HG03432 (cell line): ENCODE results near the gene SUCNR1.
"Not testable (repeated sequence)": the region's sequence is repeated elsewhere in the genome, so short reads cannot be mapped to it uniquely, and the experiment has no call there.

Experiments
- ATAC-seq: cut with Tn5 transposase; IDR thresholded peaks from one replicate; pipeline ENCODE4 v1.9.1; 2021; ENCODE audit warnings: mild to moderate bottlenecking, moderate library complexity; ENCODE audit not compliant: unreplicated experiment

The SUCNR1 gene

DNA sequence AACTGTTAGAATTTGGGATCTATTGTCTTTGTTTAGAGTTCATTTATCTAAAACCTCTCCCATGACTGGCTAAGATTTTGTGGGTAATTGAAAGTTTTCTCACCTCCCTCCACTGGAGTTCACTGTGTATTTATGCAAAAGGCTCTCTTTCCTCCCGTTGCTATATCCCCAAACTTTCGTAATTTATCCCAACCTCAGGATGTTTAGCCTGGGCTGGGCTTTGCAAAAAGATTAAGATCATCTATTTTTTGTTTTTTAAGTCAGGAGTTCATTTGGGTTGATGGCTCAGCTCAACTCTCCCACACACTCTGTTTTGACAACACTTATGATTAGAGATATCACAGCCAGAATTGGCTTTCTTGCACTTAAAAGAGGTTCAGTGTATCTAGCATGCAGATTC is 27.0 kb downstream of the SUCNR1 start:
- no peak for ATAC-seq

DNA sequence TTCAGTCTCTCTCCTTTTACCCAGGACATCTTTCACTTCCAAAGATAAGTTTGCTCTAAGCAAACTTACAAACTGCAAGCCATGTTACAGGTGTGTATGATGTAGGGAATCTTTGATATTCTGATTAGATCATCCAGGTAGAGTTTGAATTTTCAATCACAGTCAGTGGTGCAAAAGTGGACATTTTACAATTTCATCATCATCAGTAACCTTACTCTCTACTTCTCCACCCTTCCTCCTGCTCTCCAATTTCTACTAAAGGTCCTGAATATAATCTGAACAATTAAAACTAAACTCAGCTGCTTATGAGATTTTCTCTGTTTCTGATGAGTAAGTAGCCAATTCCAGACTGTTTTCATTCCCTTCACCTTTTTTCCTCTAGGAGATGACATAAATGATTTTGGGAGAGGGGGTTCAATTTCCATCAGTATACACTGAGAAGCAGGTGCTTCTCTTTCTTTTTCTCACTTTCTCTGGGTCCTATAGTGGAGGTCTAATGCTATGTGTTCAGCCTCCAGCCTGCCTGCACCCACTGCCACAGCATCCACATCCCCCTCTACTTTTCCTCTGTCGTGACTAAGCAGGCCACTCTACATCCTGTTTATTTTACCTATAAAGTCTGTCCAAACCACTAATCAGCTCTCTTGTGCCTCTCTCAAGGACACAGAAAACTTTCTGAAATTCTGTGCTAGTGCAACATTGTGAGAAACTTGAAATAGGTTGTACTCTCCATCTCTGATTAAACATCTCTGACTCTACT is 27.6 kb downstream of the SUCNR1 start:
- ATAC-seq, result no peak

DNA sequence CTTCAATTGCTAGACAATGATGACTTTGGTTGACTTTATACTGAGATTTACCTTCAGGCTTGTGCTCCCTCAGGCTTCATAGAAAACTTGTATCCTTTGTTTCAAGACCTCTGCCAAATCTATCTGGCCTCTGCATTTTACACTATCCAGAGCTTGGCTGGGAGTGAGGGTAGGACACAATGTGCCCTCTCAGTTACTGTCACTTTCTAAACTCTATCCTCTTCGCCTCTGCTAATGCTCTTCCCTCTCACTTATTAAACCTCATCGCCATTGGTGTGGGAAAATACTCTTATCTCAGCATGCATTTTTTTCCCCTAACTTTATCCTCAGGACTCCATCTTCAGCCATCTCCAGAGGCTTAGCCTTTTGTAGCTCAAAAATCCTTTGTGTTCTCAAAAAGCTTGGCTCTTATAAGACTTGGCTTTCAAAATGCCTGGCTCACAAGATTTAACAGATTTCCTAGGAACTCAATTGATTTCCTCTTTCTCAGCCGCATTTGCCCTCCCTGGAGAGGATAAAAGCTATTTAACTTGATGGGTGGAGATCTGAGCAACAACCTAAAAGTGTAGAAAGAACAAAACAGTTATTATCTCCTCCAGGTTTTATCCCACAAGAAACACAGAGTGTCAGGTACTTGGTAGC is 28.3 kb downstream of the SUCNR1 start:
- no peak for ATAC-seq

DNA sequence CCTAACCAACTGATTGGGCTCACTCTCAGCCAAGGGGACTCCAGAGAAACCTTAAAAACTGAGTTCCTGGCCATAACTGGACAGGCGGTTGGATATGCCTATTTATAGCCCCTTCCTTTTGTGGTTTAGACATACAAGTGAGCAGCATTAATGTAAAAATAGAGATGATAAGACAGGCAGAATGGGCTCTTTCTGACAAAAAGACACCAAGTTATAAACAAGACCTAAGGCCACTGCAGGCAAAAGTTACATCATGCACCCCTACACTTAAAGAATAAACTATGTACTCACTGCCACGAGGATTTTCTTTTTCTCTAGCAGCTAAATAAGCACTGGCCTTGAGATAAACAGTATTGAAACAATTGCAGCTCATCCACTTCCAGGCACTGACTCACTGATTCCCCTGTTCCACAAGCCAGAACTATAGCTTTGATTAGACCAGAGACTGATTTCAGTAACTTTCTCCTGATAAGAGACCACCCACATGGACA is 30.1 kb downstream of the SUCNR1 start:
- ATAC-seq, result no peak

DNA sequence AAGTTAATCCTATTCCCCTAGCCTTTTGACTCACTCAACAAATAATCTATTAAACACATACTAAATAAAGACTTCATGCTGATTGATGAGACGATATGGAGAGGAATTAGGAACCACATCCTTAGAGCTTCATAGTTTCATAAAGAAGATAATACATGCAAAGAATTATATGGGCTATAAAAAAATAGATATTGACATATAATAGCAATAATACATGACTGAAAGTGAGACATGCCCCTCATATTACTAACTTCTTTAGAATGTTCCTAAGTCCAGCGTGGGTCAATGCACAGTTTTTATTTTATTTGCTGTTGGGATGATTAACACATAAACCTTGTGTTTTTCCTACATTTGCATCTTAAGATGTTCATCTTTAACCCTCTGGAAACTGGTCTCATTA is 32.2 kb downstream of the SUCNR1 start:
- no peak for ATAC-seq

DNA sequence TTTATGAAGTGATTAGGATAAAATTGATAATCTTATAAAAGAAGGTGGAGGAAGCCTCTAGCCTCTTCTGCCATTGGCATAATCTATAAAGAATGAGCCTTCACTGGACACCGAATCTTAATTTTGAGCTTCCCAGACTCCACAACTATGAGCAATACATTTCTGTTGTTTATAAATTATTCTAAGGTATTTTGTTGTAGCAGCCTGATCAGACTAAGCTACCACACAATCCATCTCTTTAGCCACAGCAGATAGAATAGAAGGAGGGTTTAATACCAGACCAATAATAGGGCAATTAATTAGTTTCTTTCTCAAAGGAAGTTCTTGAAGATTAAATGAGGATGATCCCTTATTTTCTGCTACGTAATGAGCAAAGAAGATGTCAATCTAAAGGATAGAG is 33.3 kb downstream of the SUCNR1 start:
- ATAC-seq, result no peak

DNA sequence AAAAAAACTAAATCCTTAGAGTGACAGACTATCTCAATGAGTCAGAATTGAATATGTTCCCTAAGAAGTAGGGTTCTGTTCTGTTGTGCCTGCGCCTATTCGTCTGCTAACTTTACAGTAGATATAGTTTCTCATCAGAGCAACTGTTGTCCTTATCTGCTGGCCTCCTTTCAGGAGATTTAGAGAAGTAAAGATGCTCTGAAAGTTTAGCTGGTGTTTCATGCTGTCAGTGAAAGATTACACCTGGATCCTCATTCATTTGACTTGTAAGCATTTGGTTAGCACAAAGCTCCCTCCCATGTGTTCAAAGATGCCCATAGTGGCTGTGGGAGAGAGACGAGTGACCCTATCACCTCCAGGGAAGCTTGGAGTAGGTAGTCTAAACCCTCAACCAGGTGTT is 35.0 kb downstream of the SUCNR1 start:
- ATAC-seq, result no peak

DNA sequence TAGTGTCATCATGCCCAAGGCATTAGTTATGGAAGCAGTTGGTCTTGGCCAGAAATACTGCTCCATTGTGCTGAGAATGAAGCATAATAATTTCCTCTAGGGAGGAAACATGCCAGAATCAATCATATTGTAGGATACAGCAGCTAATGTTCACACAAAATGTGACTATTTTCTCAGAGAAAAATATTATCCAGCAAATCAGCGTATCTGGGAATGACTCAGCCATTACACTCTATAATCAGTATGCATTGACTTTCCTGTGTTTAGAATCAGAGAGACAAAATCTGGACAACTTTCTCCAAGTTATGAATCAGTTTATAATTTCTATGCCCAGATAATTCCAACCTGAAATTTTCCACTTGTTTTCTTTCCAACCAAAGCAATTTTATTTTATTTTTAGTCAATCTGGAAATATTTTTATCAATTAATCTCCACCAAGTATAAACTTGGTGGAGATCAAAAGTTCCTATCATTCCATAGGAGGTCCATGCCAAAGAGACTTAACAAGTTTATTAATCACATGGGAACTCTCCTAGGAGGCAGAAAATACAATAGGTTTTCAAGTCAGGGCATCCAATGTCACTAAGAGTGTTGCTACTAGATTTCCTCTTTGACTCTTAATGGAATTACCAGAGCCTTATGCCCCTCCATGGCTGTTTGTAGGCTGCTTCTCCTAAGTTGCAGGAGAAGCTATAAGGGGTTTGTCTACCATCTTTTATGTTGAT is 36.4 kb downstream of the SUCNR1 start:
- ATAC-seq, result no peak

DNA sequence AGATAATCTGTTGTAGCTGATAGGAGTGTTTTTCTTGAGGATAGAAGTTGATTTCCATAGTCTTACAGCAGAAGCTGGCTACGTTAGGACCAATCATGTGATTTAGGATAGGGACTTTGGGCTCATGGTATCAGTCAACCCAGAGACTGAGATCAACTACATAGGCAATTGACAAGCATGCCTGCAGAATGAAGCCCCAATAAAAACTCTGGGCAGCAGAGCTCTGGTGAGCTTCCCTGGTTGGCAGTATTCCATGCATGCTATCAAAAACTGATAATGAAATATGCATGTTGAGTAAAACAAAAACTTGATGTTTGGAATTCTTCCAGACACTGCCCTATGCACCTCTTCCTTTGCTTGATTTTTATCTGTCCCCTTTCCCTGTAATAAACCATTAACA is 38.0 kb downstream of the SUCNR1 start:
- ATAC-seq, result no peak

DNA sequence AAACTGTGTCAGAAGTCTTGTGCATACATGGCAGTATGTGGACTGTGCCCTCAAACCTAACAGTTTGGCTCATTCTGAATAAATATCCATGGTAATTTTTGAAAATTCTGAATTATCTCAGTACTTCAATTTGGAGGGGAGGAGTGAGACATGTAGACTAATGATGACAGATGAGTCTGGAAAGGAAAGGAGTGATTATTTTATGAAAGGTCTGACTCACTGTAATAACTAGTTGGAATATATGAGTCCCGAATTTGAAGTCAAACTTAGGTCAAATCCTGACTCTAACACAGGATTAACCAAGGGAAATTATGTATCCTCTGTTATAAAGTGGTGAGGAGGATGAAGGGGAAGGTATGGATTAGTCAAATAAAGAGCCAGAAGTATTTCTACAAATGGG is 38.6 kb downstream of the SUCNR1 start:
- ATAC-seq, result no peak

DNA sequence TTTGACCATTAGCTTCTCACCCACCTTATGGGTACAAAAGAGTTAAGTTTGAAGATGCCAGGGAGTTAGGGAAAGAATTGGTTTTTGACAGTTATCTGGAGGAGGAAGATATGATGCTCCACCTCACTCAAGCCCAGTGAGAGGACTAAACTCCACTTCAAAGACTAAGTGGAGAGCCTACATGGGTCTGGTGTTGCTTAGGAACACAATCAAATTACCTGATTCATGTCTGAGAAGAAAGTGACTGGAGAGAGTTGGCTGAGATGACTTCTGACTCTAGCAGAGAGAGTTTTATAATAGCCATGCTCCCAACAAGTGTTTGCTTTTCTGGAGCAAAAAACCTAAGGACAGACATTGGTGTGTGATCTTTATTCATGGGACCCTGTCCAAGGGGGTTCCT is 43.3 kb downstream of the SUCNR1 start:
- ATAC-seq, result no peak

DNA sequence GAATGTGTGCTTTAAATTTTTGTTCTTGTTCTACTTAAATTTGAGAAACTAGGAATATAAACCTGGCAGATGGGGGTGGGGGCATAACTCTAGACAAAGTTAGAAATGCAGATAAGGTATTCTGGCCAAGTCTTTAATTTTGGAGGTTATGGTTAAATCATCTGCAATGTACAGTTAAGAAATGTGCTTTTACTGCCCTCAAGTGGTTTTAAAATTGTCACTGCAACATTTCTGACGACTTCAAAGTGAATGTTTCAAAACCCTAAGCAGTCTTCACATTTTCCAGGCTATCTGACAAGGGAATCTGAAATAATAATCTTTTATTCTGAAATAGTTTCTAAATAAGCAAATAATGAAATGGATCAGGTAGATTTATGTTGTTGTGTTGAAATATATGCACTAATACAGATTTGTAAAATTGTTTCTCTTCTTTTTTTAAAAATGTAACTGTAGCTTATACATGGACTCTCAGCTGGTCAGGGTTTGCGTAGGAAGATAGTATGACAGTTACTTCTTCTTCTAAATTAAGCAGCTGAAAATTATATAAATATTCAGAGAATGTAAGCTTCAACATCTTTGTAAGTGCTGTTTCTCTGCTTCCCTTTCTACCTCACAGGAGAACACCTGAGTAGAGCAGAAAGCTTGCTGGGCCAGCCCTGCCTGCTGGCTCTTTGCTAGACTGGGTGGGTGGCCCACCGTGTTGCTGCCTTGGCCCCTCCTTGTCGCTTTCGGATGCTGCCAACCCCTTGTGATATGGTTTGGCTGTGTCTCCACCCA is 45.0 kb downstream of the SUCNR1 start:
- ATAC-seq, result peak; percentile 81

DNA sequence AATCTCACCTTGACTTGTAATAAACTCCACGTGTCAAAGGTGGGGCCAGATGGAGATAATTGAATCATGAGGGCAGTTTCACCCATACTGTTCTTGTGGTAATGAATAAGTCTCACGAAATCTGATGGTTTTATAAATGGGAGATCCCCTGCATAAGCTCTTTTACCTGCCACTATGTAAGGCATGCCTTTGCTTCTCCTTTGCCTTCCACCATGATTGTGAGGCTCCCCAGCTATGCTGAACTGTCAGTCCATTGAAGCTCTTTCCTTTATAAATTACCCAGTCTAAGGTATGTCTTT is 45.5 kb downstream of the SUCNR1 start:
- ATAC-seq, result peak; percentile 12

DNA sequence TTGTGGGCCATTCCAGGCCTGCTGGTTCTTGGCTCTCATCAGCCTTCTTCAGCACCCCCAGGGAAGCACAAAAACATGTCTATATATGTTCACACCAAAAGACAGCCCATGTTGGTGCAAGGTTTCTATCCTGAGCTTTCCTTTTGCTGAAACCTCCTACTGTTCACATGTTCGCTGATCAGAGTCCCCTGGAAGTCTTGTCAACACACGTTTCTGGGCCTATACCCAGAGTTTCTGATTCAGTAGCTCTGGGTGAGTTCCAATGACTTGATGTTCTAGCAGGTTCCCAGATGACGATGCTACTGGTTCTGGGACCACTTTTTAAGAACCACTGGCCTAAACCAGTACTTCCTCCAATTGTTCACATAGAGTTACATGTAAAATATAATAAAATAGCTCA is 46.0 kb downstream of the SUCNR1 start:
- no peak for ATAC-seq

DNA sequence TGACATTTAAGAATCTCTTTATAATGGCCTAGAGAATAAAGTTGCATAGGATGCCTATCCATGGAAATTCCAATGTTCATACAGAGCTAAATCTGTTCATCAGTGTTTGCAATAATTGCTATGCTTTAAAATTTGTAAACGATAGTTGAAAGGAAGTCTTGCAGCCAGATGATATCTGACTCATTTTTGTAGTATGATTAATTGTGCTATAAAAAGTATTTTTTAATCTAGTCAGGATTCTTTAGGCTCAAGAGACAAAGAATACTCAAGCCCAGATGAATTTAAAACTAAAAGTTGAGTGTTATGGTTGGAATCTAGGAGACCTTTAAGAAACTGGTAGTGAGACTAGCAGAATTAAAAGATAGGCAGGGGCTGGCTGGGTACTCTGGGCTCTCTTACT is 50.5 kb downstream of the SUCNR1 start:
- ATAC-seq, result no peak

DNA sequence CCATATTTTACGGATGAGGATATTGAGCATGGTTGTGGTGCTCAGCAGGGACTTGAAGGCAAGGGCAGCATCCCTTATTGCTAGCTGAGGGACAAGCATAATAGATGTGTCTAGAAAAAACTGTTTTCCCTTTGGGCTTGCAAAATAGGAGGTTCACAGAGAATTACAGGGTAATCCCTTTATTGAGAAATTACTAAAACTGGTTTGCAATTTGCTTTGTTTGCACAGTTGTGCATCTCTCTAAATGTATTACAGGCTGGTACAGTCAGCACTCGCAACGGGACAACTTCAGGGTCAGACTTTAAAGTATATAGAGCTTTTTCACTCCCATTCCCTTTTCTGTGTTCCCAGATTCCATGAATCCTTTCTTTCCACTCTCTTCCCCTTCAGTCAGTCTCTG is 51.3 kb downstream of the SUCNR1 start:
- no peak for ATAC-seq

DNA sequence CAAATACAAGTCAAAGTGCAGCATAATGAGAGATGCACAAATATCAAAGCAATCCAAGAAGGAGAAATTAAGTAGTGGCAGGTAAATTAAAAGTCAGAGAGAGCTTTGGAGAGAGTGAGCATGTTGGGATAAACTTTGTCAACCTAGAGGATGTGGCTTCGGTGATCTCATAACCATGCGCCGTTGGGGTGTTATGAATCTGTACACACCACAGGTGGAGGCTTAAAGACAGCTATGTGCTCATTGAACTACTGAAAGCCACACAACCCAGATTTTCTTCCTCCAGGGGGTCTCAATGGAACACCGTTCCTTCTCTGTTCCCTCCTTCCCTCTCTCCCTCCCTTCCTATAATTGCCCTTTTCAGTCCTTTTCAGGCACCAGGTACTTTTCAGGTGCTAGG is 52.0 kb downstream of the SUCNR1 start:
- no peak for ATAC-seq

DNA sequence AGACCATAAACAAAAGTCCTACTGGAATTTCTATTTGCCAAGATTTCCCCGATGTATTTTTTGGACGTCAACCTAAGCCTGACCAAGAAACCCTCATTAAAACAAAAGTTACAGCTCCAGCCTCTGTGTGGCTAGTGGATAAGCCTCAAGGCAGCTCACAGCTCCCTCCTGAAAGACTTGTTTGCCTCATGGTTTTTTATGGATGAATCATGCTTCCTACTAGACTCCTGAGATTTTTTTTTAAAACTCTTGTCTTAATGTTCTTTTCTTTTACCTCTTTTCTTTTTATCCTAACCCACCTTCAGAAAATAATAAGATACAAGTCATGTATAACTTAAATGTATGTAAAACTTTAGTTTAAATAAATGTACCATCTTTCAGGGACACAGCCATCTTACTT is 52.4 kb downstream of the SUCNR1 start:
- ATAC-seq, result no peak

DNA sequence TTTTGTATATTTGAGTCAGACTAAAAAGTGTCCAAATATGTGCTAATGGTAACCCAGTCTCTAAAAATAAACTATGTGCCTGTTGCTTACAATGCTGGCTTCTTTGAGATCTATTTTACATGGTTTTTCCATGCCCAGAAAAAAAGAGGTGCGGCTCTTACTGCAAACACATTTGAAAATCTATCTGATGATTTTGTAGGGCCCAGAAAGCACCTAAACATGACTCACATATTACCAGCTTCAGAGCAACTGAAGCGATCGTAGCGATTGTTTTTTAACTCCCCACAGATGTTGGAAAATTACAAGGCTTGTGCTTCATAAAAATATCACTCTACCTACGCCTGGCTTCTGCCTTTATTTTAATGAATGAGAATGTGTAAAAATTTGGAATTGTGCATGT is 53.5 kb downstream of the SUCNR1 start:
- ATAC-seq, result no peak

DNA sequence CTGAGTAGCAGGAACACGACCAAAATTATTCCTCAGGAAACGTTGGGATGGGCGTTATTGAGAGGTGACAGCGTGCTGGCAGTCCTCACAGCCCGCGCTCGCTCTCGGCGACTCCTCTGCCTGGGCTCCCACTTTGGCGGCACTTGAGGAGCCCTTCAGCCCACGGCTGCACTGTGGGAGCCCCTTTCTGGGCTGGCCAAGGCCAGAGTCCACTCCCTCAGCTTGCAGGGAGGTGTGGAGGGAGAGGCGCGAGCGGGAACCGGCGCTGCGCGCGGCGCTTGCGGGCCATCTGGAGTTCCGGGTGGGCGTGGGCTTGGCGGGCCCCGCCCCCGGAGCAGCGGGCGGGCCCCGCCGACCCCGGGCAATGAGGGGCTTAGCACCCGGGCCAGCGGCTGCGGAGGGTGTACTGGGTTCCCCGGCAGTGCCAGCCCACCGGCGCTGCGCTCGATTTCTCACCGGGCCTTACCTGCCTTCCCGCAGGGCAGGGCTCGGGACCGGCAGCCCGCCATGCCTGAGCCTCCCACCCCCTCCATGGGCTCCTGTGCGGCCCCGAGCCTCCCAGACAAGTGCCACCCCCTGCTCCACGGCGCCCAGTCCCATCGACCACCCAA is 54.6 kb downstream of the SUCNR1 start:
- not testable (repeated sequence) for ATAC-seq

DNA sequence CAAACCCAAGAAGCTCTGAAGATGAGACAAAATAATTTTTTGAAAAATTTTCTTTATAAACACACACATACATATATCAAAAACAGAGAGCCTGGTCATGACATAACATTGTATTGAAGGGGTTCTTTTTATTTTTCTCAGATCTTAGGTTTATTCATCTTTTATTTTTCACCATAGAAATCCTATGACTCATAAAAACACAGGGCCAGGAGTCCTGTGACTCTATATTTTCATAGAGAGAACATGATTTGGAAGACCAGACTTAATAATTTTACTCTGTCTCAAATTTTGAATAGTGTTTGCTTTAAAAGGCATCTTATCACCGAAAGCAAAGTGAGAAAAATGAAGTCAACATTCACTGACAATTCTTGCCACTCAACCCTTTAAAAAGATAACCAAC is 57.7 kb downstream of the SUCNR1 start:
- ATAC-seq, result no peak
